ENCODE results near the gene UBAP2.

Gene UBAP2

GRCh38 chr9:34048727-34049629 lies at the start of gene UBAP2:
TSS of gene UBAP2 (minus strand) at chr9:34048887. CDS start at chr9:34017148, 31,739 bp downstream.
- DNase-seq (ENCODE audit: low spot score in 2 of 2) = peak; percentile 93 to 98
- Mint-ChIP-seq H3K4me1 (peaks cover 19% of the 10 kb centered on the region), H3K27me3 (no peaks in the 10 kb centered on the region), H3K4me3 (peak within 1 kb of the TSS; percentile 94), H3K9me3 (no peaks in the 10 kb centered on the region), H3K36me3 (peaks cover 1% of the 10 kb centered on the region), H3K27ac (peak within 1 kb of the TSS; percentile 98)
- peak; percentile 83 for ATAC-seq (ENCODE audit: low read depth)

GRCh38 chr9:34098307-34098706 lies 49.6 kb upstream of the UBAP2 start:
- ATAC-seq (ENCODE audit: low read depth) (peak; percentile 80), DNase-seq (ENCODE audit: low spot score in 2 of 2) (no peak)
- peaks cover under 1% of the 10 kb centered on the region for H3K27me3 Mint-ChIP-seq
- H3K9me3 Mint-ChIP-seq = no peaks in the 10 kb centered on the region
- H3K27ac Mint-ChIP-seq = no peak overlapping the region
- no peaks in the 10 kb centered on the region for H3K36me3 Mint-ChIP-seq
- peaks cover 12% of the 10 kb centered on the region for H3K4me1 Mint-ChIP-seq
- no peak overlapping the region for H3K4me3 Mint-ChIP-seq

GRCh38 chr9:34097865-34098264 lies 49.2 kb upstream of the UBAP2 start:
- Mint-ChIP-seq H3K4me1 (peaks cover 15% of the 10 kb centered on the region), H3K9me3 (no peaks in the 10 kb centered on the region), H3K27me3 (peaks cover 4% of the 10 kb centered on the region), H3K4me3 (no peak overlapping the region), H3K27ac (no peak overlapping the region), H3K36me3 (no peaks in the 10 kb centered on the region)
- DNase-seq (ENCODE audit: low spot score in 2 of 2) = no peak
- peak; percentile 48 for ATAC-seq (ENCODE audit: low read depth)

GRCh38 chr9:34096751-34097150 lies 48.1 kb upstream of the UBAP2 start:
- Mint-ChIP-seq H3K4me3 (no peak overlapping the region), H3K4me1 (peaks cover 15% of the 10 kb centered on the region), H3K36me3 (no peaks in the 10 kb centered on the region), H3K9me3 (no peaks in the 10 kb centered on the region), H3K27me3 (peaks cover 4% of the 10 kb centered on the region), H3K27ac (no peak overlapping the region)
- no peak for ATAC-seq (ENCODE audit: low read depth)
- DNase-seq (ENCODE audit: low spot score in 2 of 2) = no peak

GRCh38 chr9:34093578-34093977 lies 44.9 kb upstream of the UBAP2 start:
- Mint-ChIP-seq H3K36me3 (no peaks in the 10 kb centered on the region), H3K27ac (no peak overlapping the region)

GRCh38 chr9:34089311-34089710 lies 40.6 kb upstream of the UBAP2 start:
- Mint-ChIP-seq H3K27ac (no peak overlapping the region), H3K4me1 (peaks cover 3% of the 10 kb centered on the region), H3K9me3 (no peaks in the 10 kb centered on the region), H3K36me3 (no peaks in the 10 kb centered on the region), H3K4me3 (no peak overlapping the region), H3K27me3 (peaks cover 8% of the 10 kb centered on the region)
- no peak for DNase-seq (ENCODE audit: low spot score in 2 of 2)
- ATAC-seq (ENCODE audit: low read depth) = no peak

More at GRCh38 chr9:34093578-34093977, 44.9 kb upstream of the UBAP2 start:
- H3K4me1 Mint-ChIP-seq = peaks cover 15% of the 10 kb centered on the region
- ATAC-seq (ENCODE audit: low read depth) (no peak), DNase-seq (ENCODE audit: low spot score in 2 of 2) (no peak)
- H3K9me3 Mint-ChIP-seq = no peaks in the 10 kb centered on the region
- no peak overlapping the region for H3K4me3 Mint-ChIP-seq
- peaks cover 6% of the 10 kb centered on the region for H3K27me3 Mint-ChIP-seq

- DNase-seq (ENCODE audit: low spot score in 2 of 2) (no peak), ATAC-seq (ENCODE audit: low read depth) (no peak)
- Mint-ChIP-seq H3K27me3 (peaks cover 3% of the 10 kb centered on the region), H3K9me3 (no peaks in the 10 kb centered on the region), H3K27ac (no peak overlapping the region), H3K4me1 (no peaks in the 10 kb centered on the region), H3K36me3 (no peaks in the 10 kb centered on the region), H3K4me3 (no peak overlapping the region)
Observed at GRCh38 chr9:34087370-34087769, 38.7 kb upstream of the UBAP2 start.

GRCh38 chr9:34086864-34087263 lies 38.2 kb upstream of the UBAP2 start:
- Mint-ChIP-seq H3K9me3 (no peaks in the 10 kb centered on the region), H3K4me3 (no peak overlapping the region), H3K27ac (no peak overlapping the region), H3K27me3 (peaks cover 3% of the 10 kb centered on the region), H3K4me1 (no peaks in the 10 kb centered on the region), H3K36me3 (no peaks in the 10 kb centered on the region)
- ATAC-seq (ENCODE audit: low read depth) (no peak), DNase-seq (ENCODE audit: low spot score in 2 of 2) (no peak)

GRCh38 chr9:34085581-34086500 lies 37.2 kb upstream of the UBAP2 start:
- H3K27me3 Mint-ChIP-seq = peaks cover 3% of the 10 kb centered on the region
- H3K27ac Mint-ChIP-seq = no peak overlapping the region
- ATAC-seq (ENCODE audit: low read depth) = no peak

GRCh38 chr9:34084562-34084961 lies 35.9 kb upstream of the UBAP2 start:
- DNase-seq (ENCODE audit: low spot score in 2 of 2) = no peak
- no peak for ATAC-seq (ENCODE audit: low read depth)
- no peak overlapping the region for H3K27ac Mint-ChIP-seq
- H3K4me1 Mint-ChIP-seq = no peaks in the 10 kb centered on the region
- H3K9me3 Mint-ChIP-seq = no peaks in the 10 kb centered on the region
- no peaks in the 10 kb centered on the region for H3K36me3 Mint-ChIP-seq
- H3K27me3 Mint-ChIP-seq = peaks cover 2% of the 10 kb centered on the region
- H3K4me3 Mint-ChIP-seq = no peak overlapping the region

More at GRCh38 chr9:34085581-34086500, 37.2 kb upstream of the UBAP2 start:
- Mint-ChIP-seq H3K36me3 (no peaks in the 10 kb centered on the region), H3K4me3 (no peak overlapping the region), H3K4me1 (no peaks in the 10 kb centered on the region), H3K9me3 (no peaks in the 10 kb centered on the region)
- DNase-seq (ENCODE audit: low spot score in 2 of 2) = no peak

- H3K27me3 Mint-ChIP-seq = peaks cover 1% of the 10 kb centered on the region
- H3K36me3 Mint-ChIP-seq = no peaks in the 10 kb centered on the region
- ATAC-seq (ENCODE audit: low read depth) (no peak), DNase-seq (ENCODE audit: low spot score in 2 of 2) (no peak)
- no peak overlapping the region for H3K4me3 Mint-ChIP-seq
- H3K4me1 Mint-ChIP-seq = peaks cover 2% of the 10 kb centered on the region
- H3K9me3 Mint-ChIP-seq = no peaks in the 10 kb centered on the region
- no peak overlapping the region for H3K27ac Mint-ChIP-seq
Observed at GRCh38 chr9:34079181-34079580, 30.5 kb upstream of the UBAP2 start.

- peaks cover 2% of the 10 kb centered on the region for H3K27me3 Mint-ChIP-seq
- H3K4me1 Mint-ChIP-seq = peaks cover 3% of the 10 kb centered on the region
- no peak overlapping the region for H3K4me3 Mint-ChIP-seq
- H3K9me3 Mint-ChIP-seq = no peaks in the 10 kb centered on the region
- H3K36me3 Mint-ChIP-seq = no peaks in the 10 kb centered on the region
- no peak overlapping the region for H3K27ac Mint-ChIP-seq
- DNase-seq (ENCODE audit: low spot score in 2 of 2) = no peak
- no peak for ATAC-seq (ENCODE audit: low read depth)
Observed at GRCh38 chr9:34072868-34073590, 24.3 kb upstream of the UBAP2 start.

GRCh38 chr9:34072410-34072809 lies 23.7 kb upstream of the UBAP2 start:
- Mint-ChIP-seq H3K9me3 (no peaks in the 10 kb centered on the region), H3K4me1 (peaks cover 3% of the 10 kb centered on the region), H3K4me3 (no peak overlapping the region), H3K27me3 (peaks cover 2% of the 10 kb centered on the region), H3K27ac (no peak overlapping the region), H3K36me3 (no peaks in the 10 kb centered on the region)
- DNase-seq (ENCODE audit: low spot score in 2 of 2) = no peak
- no peak for ATAC-seq (ENCODE audit: low read depth)
